CD14-positive monocyte (primary cell): ENCODE measurements around the gene DRC7. TPM values are rescaled to one million over a fixed set of nuclear protein-coding genes. Genes with fewer than 3 reads are reported as not detected.

Experiments
- DNase-seq, 3 donors: peaks; one replicate each; pipeline ENCODE4 v3.0.0-alpha.2; 2011 to 2022
- H2AFZ ChIP-seq: 2 replicates; pipeline ENCODE4 v1.6.0; 2012; ENCODE audit warnings: mild to moderate bottlenecking, low read depth, low read length, inconsistent platforms; ENCODE audit not compliant: insufficient read depth, poor library complexity, severe bottlenecking
- H3K27ac ChIP-seq, 2 donors: 1 replicate in 1 of 2; 2 replicates in 1 of 2; pipeline ENCODE4 v1.5.1; 2012 to 2013; ENCODE audit warnings: low read length in 2 of 2, control low read depth in 1 of 2, inconsistent platforms in 1 of 2, low read depth in 1 of 2, mild to moderate bottlenecking in 1 of 2
- H3K27me3 ChIP-seq, 2 donors: one replicate each; pipeline versions ENCODE4 v1.6.0 to v1.6.1; 2011 to 2013; ENCODE audit warnings: low read length in 2 of 2; ENCODE audit not compliant: control insufficient read depth in 2 of 2, insufficient read depth in 2 of 2
- H3K36me3 ChIP-seq, 2 donors: replicated peaks in 1 of 2; 1 replicate in 1 of 2; 2 replicates in 1 of 2; pipeline versions ENCODE4 v1.5.1 to v1.6.1; 2012 to 2013; ENCODE audit warnings: low read length in 2 of 2, control low read depth in 1 of 2, inconsistent platforms in 1 of 2, mild to moderate bottlenecking in 1 of 2; ENCODE audit not compliant: insufficient read depth in 2 of 2, control insufficient read depth in 1 of 2
- H3K4me1 ChIP-seq, 2 donors: 1 replicate in 1 of 2; 2 replicates in 1 of 2; pipeline versions ENCODE4 v1.5.1 to v1.6.1; 2012 to 2013; ENCODE audit warnings: low read length in 2 of 2, control low read depth in 1 of 2, inconsistent platforms in 1 of 2, mild to moderate bottlenecking in 1 of 2, moderate library complexity in 1 of 2; ENCODE audit not compliant: insufficient read depth in 2 of 2, control insufficient read depth in 1 of 2
- H3K4me2 ChIP-seq: replicated peaks from 2 replicates; pipeline ENCODE3; 2012; ENCODE audit warnings: low read length, moderate library complexity, mild to moderate bottlenecking; ENCODE audit not compliant: poor library complexity, severe bottlenecking; ENCODE audit errors: extremely low read depth
- H3K4me3 ChIP-seq, 3 experiments: fragments of 200-600 bp in 1 of 3; sonication (generic) in 1 of 3; replicated peaks in 1 of 3; 1 replicate in 2 of 3; 2 replicates in 1 of 3; pipeline ENCODE4 v1.5.1; 2011 to 2013; ENCODE audit warnings: low read length in 3 of 3, mild to moderate bottlenecking in 3 of 3, control low read depth in 2 of 3, low read depth in 2 of 3, inconsistent platforms in 1 of 3, moderate library complexity in 1 of 3
- H3K79me2 ChIP-seq: 2 replicates; pipeline ENCODE4 v1.6.0; 2012; ENCODE audit warnings: mild to moderate bottlenecking, control low read depth, inconsistent platforms, low read length, moderate library complexity; ENCODE audit not compliant: insufficient read depth
- H3K9ac ChIP-seq: 2 replicates; pipeline ENCODE4 v1.6.0; 2017; ENCODE audit warnings: low read length, mild to moderate bottlenecking; ENCODE audit not compliant: insufficient read depth, poor library complexity, severe bottlenecking
- H3K9me3 ChIP-seq, 2 donors: replicated peaks in 1 of 2; 1 replicate in 1 of 2; 2 replicates in 1 of 2; pipeline versions ENCODE4 v1.5.1 to v1.6.1; 2012 to 2013; ENCODE audit warnings: low read length in 2 of 2, control low read depth in 1 of 2; ENCODE audit not compliant: control insufficient read depth in 1 of 2, insufficient read depth in 1 of 2
- H4K20me1 ChIP-seq: 2 replicates; pipeline ENCODE4 v1.6.0; 2012; ENCODE audit warnings: mild to moderate bottlenecking, low read length, control low read depth, moderate library complexity; ENCODE audit not compliant: insufficient read depth
- H3K27ac Mint-ChIP-seq, 7 donors: one replicate each; pipeline ENCODE4 v1.8.0; 2020; ENCODE audit warnings: mild to moderate bottlenecking in 7 of 7, mixed read lengths in 7 of 7, moderate library complexity in 6 of 7, inconsistent platforms in 2 of 7
- H3K27me3 Mint-ChIP-seq, 3 donors: one replicate each; pipeline ENCODE4 v1.8.0; 2021 to 2022; ENCODE audit warnings: low read depth in 3 of 3, mild to moderate bottlenecking in 3 of 3, mixed read lengths in 3 of 3, moderate library complexity in 3 of 3, inconsistent platforms in 1 of 3
- H3K36me3 Mint-ChIP-seq, 2 donors: one replicate each; pipeline ENCODE4 v1.8.0; 2020; ENCODE audit warnings: mixed read lengths in 2 of 2, inconsistent platforms in 1 of 2, mild to moderate bottlenecking in 1 of 2
- H3K4me1 Mint-ChIP-seq: one replicate; pipeline ENCODE4 v1.8.0; 2020; ENCODE audit warnings: mild to moderate bottlenecking, mixed read lengths
- H3K4me3 Mint-ChIP-seq, 2 donors: one replicate each; pipeline ENCODE4 v1.8.0; 2020; ENCODE audit warnings: mild to moderate bottlenecking in 2 of 2, mixed read lengths in 2 of 2, moderate library complexity in 1 of 2
- H3K9me3 Mint-ChIP-seq, 7 donors: one replicate each; pipeline ENCODE4 v1.8.0; 2020 to 2022; ENCODE audit warnings: mixed read lengths in 7 of 7, mild to moderate bottlenecking in 6 of 7, moderate library complexity in 6 of 7, inconsistent platforms in 2 of 7
- WGBS: methylation state at CpG from one replicate; pipeline ENCODE4 v1.1.5; 2013; ENCODE audit warnings: missing lambda C conversion rate; ENCODE audit not compliant: insufficient coverage; 5-methylcytosine and 5-hydroxymethylcytosine counted together
- intact Hi-C, 2 donors: fragments of 100-400 bp; cut with micrococcal nuclease; formaldehyde crosslinking; loops; one replicate each; pipeline versions ENCODE4 v1.15.0 to v1.15.1; 2023
- polyA plus RNA-seq, 3 donors: library from polyadenylated mRNA; depleted of rRNA in 1 of 3; unstranded in 2 of 3; stranded (reverse) in 1 of 3; fragments of 300-500 nt in 2 of 3; fragments of >200 nt in 1 of 3; fragmentation: Illumina TruSeq in 2 of 3; gene quantifications; 1 replicate in 2 of 3; 2 replicates in 1 of 3; pipeline ENCODE4 v1.2.3, GENCODE V29; 2012 to 2021
- TF ChIP-seq, protein P1 (sequence below): fragments of 200-600 bp; IDR thresholded peaks from one replicate; pipeline ENCODE4 v1.8.0; 2022; ENCODE audit warnings: antibody characterized with exemption, mild to moderate bottlenecking

DRC7 gene
- polyA plus RNA-seq, 3 donors: 0.11 to 0.41 TPM; not detected in 1

DNA sequence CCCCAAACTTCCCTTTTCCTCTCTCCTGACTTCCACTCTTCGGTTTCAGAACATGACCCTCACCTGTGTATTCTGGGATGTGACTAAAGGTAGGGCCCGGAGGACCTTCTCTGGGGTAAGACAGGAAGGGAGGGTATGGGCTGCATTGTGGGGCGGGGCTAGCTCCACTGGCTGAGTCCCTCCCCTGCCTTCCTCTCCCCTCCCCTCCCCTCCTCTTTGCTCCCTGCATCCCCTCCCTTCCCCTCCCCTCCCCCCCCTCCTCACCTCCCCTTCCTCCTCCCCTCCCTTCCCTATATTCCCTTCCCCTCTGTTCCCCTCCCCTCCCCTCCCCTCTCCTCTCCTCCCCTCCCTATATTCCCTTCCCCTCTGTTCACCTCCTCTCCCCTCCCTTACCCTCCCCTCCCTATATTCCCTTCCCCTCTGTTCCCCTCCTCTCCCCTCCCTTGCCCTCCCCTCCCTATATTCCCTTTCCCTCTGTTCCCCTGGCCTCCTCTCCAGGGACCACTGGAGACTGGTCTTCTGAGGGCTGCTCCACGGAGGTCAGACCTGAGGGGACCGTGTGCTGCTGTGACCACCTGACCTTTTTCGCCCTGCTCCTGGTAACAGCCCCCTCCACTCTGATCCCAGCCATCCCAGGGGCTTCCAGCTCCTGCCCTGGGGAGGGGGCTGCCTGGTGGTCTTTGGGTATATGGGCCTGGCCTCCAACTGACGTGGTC is 14.7 kb upstream of the DRC7 start:
- Mint-ChIP-seq H3K27me3 (peaks cover 0 to 3% (median 2%) of the 10 kb centered on the region in 3 donors), H3K9me3 (no peaks in the 10 kb centered on the region), H3K4me3 (no peak overlapping the region), H3K4me1 (peaks cover 48% of the 10 kb centered on the region), H3K27ac (peak overlapping the region in 1 of 7 donors; percentile 7), H3K36me3 (peaks cover 0 to 2% of the 10 kb centered on the region in 2 donors)
- no peak overlapping the region for H2AFZ ChIP-seq
- no peaks in the 10 kb centered on the region for H4K20me1 ChIP-seq
- no peaks in the 10 kb centered on the region for H3K27me3 ChIP-seq
- H3K36me3 ChIP-seq: no peaks in the 10 kb centered on the region
- H3K9ac ChIP-seq: no peak overlapping the region
- H3K9me3 ChIP-seq: no peaks in the 10 kb centered on the region
- intact Hi-C loops: loop anchor here in 1 of 2 donors (2.0 kb wide), 1 partner anchor 21 kb away; no protein-coding TSS in a partner anchor
- no peak overlapping the region for H3K4me3 ChIP-seq
- TF ChIP-seq, protein P1, sequence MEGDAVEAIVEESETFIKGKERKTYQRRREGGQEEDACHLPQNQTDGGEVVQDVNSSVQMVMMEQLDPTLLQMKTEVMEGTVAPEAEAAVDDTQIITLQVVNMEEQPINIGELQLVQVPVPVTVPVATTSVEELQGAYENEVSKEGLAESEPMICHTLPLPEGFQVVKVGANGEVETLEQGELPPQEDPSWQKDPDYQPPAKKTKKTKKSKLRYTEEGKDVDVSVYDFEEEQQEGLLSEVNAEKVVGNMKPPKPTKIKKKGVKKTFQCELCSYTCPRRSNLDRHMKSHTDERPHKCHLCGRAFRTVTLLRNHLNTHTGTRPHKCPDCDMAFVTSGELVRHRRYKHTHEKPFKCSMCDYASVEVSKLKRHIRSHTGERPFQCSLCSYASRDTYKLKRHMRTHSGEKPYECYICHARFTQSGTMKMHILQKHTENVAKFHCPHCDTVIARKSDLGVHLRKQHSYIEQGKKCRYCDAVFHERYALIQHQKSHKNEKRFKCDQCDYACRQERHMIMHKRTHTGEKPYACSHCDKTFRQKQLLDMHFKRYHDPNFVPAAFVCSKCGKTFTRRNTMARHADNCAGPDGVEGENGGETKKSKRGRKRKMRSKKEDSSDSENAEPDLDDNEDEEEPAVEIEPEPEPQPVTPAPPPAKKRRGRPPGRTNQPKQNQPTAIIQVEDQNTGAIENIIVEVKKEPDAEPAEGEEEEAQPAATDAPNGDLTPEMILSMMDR: no peak
- 100% methylated on average over 2 of the region's 7 CpGs for WGBS
- peaks cover 40 to 57% of the 10 kb centered on the region in 2 donors for H3K4me1 ChIP-seq
- DNase-seq: no peak
- no peak overlapping the region for H3K4me2 ChIP-seq
- no peaks in the 10 kb centered on the region for H3K79me2 ChIP-seq
- H3K27ac ChIP-seq: no peak overlapping the region

DNA sequence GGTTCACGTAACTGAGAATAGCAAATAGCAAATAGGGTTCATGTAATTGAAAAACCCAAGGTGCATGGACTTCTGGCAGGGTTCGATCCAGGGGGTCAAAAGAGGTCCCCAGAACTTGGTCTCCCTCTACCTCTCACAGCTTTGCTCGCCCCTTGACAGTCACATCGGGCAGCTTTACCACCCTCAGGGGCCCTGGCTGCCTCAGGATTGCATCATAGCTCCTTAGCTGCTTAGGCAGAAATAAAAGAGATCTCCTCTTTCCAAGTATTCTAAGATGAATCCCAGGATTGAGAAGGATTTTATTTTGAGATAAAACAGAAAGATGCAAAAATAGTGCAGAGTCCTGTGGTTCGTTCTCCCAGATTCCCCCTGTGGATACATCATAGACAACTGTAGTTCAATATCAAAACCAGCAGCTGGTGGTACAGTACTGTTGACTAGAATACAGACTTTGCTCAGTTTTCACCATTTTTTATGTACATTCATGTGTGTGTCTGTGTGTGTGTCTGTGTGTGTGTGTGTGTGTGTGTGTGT is 13.7 kb upstream of the DRC7 start:
- Histone ChIP-seq H3K36me3 (no peaks in the 10 kb centered on the region), H3K27me3 (no peaks in the 10 kb centered on the region), H3K9ac (no peak overlapping the region), H3K79me2 (no peaks in the 10 kb centered on the region), H3K9me3 (no peaks in the 10 kb centered on the region), H3K27ac (no peak overlapping the region), H3K4me1 (peaks cover 31 to 47% of the 10 kb centered on the region in 2 donors), H3K4me3 (no peak overlapping the region), H3K4me2 (no peak overlapping the region), H2AFZ (no peak overlapping the region), H4K20me1 (no peaks in the 10 kb centered on the region)
- WGBS: 63% methylated on average over 2 of the region's 5 CpGs
- Mint-ChIP-seq H3K9me3 (no peaks in the 10 kb centered on the region), H3K36me3 (peaks cover 0 to 2% of the 10 kb centered on the region in 2 donors), H3K4me1 (peaks cover 38% of the 10 kb centered on the region), H3K27ac (peak overlapping the region in 3 of 7 donors; percentile 44 to 64 (median 57)), H3K27me3 (peaks cover 0 to 4% (median 3%) of the 10 kb centered on the region in 3 donors), H3K4me3 (no peak overlapping the region)
- no peak for DNase-seq
- TF ChIP-seq, protein P1: no peak
- intact Hi-C loops: loop anchor here in 1 of 2 donors (2.0 kb wide), 1 partner anchor 22 kb away; no protein-coding TSS in a partner anchor
